ACHN (cell line): ENCODE results near the gene TMEM242.

Experiments
- DNase-seq: peaks from one replicate; pipeline ENCODE4 v3.0.0-alpha.2; 2015
- in situ Hi-C: cut with HindIII; loops from 2 replicates; pipeline ENCODE4 v1.10.0; 2017; ENCODE audit warnings: low sequenced_read_pairs, low pct_ligation_motif_present, low pct_unique_long_range_greater_than_20kb

The TMEM242 gene

GRCh38 chr6:157298216-157298724 lies 25.0 kb downstream of the TMEM242 start:
- DNase-seq = no peak
- in situ Hi-C loops = no loop called here

- no peak for DNase-seq
- in situ Hi-C loops = no loop called here
These were observed 28.7 kb downstream of the TMEM242 start for GRCh38 chr6:157294654-157295053.

- no peak for DNase-seq
- in situ Hi-C loops = no loop called here
These were observed 29.5 kb downstream of the TMEM242 start for GRCh38 chr6:157293780-157294179.

- DNase-seq = no peak
- in situ Hi-C loops = no loop called here
These were observed 31.1 kb downstream of the TMEM242 start for GRCh38 chr6:157292202-157292601.

GRCh38 chr6:157291356-157291755 lies 32.0 kb downstream of the TMEM242 start:
- no peak for DNase-seq
- in situ Hi-C loops = no loop called here

GRCh38 chr6:157290797-157291196 lies 32.5 kb downstream of the TMEM242 start:
- in situ Hi-C loops = no loop called here
- no peak for DNase-seq

GRCh38 chr6:157289764-157290163 lies 33.6 kb downstream of the TMEM242 start:
- in situ Hi-C loops = no loop called here
- DNase-seq = no peak

GRCh38 chr6:157288575-157288974 lies 34.7 kb downstream of the TMEM242 start:
- in situ Hi-C loops = no loop called here
- DNase-seq = no peak

GRCh38 chr6:157287923-157288322 lies 35.4 kb downstream of the TMEM242 start:
- in situ Hi-C loops = no loop called here
- no peak for DNase-seq

GRCh38 chr6:157287247-157287850 lies 36.0 kb downstream of the TMEM242 start:
- in situ Hi-C loops = no loop called here
- no peak for DNase-seq

GRCh38 chr6:157285422-157285779 lies 37.9 kb downstream of the TMEM242 start:
- DNase-seq = no peak
- in situ Hi-C loops = no loop called here

GRCh38 chr6:157284738-157285421 lies 38.4 kb downstream of the TMEM242 start:
- in situ Hi-C loops = no loop called here

GRCh38 chr6:157283900-157284737 lies 39.2 kb downstream of the TMEM242 start:
- in situ Hi-C loops = no loop called here
- DNase-seq = no peak

More at GRCh38 chr6:157284738-157285421, 38.4 kb downstream of the TMEM242 start:
- DNase-seq = no peak

GRCh38 chr6:157283330-157283898 lies 39.9 kb downstream of the TMEM242 start:
- DNase-seq = no peak
- in situ Hi-C loops = no loop called here

GRCh38 chr6:157282284-157282683 lies 41.0 kb downstream of the TMEM242 start:
- no peak for DNase-seq
- in situ Hi-C loops = no loop called here

GRCh38 chr6:157281570-157281969 lies 41.7 kb downstream of the TMEM242 start:
- in situ Hi-C loops = no loop called here
- no peak for DNase-seq

GRCh38 chr6:157280947-157281346 lies 42.4 kb downstream of the TMEM242 start:
- DNase-seq = no peak
- in situ Hi-C loops = no loop called here

- in situ Hi-C loops = no loop called here
- DNase-seq = no peak
These were observed 43.2 kb downstream of the TMEM242 start for GRCh38 chr6:157280157-157280556.

GRCh38 chr6:157278171-157278570 lies 45.1 kb downstream of the TMEM242 start:
- in situ Hi-C loops = no loop called here
- DNase-seq = no peak
